Activated CD8-positive, alpha-beta memory T cell treated with anti-CD3 and anti-CD28 coated beads for 24 hours (primary cell): ENCODE data around the gene GPRIN2.
"Not testable (repeated sequence)": the region's sequence is repeated elsewhere in the genome, so short reads cannot be mapped to it uniquely, and the experiment has no call there.

Experiments used
- DNase-seq: peaks from one replicate; pipeline ENCODE4 v3.0.0-alpha.2; 2020

Gene GPRIN2

GRCh38 chr10:46516660-46517416 is 39.6 kb downstream of the GPRIN2 start:
- peak; percentile 48 for DNase-seq

- DNase-seq: peak; percentile 47
Measured at GRCh38 chr10:46515793-46516192, 40.7 kb downstream of the GPRIN2 start.

- DNase-seq: no peak
Measured at GRCh38 chr10:46515366-46515765, 41.1 kb downstream of the GPRIN2 start.

GRCh38 chr10:46514899-46515298 is 41.6 kb downstream of the GPRIN2 start:
- DNase-seq: no peak

GRCh38 chr10:46514431-46514861 is 42.0 kb downstream of the GPRIN2 start:
- DNase-seq: peak; percentile 53

GRCh38 chr10:46513333-46513732 is 43.1 kb downstream of the GPRIN2 start:
- not testable (repeated sequence) for DNase-seq

- DNase-seq: not testable (repeated sequence)
Measured at GRCh38 chr10:46512725-46513124, 43.7 kb downstream of the GPRIN2 start.

GRCh38 chr10:46512002-46512401 is 44.5 kb downstream of the GPRIN2 start:
- DNase-seq: not testable (repeated sequence)
